ENCODE results near the gene LRRC8B.
"Not testable (repeated sequence)": the region's sequence is repeated elsewhere in the genome, so short reads cannot be mapped to it uniquely, and the experiment has no call there.

LRRC8B gene

DNA sequence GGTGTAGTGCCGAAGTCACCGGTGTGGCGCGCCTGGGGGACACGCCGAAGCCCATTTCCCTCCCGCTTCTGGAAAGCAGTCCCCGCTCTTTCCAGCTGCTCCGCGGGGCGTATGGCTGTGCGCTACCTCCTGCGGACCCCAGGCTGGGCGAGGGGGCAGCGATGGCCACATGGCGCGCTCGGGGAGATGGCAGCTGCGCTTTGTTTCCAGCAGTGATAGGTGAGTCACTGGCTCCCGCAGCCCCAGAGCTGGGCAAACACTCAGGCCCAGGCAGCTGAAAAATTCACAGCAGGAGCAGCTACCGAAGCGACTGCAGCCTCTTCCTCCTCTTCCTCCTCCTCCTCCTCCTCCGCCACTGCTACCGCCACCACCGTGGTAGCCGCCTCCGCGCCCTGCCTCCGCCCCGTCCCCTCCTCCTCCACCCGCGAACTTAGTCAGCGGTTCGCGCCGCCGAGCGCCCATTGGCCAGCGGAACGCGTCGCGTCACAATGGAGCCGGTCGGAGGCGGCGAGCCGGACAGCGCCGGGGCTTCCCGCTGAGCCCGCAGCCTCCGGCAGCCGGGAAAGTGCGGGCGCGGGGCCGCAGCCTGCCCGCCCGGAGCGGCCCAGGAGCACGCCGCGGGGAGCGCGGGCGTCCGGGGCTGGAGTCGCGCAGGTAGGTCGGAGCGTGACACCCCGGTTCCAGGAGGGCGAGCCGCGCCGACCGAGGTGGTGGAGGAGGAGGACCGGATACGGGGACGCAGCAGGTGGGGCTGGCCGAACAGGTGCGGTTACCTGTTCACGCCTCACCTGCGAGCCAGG lies at the start of gene LRRC8B:
Gene LRRC8B (plus strand): TSS at position 461 of the 800 bp plus-strand sequence. CDS start 57,822 bp downstream, outside the sequence.
- peak; percentile 77 for DNase-seq (ENCODE audit: low read depth)

- DNase-seq (ENCODE audit: low read depth), result no peak
These were observed 49.4 kb upstream of the LRRC8B start for GRCh38 chr1:89475269-89475668.

DNA sequence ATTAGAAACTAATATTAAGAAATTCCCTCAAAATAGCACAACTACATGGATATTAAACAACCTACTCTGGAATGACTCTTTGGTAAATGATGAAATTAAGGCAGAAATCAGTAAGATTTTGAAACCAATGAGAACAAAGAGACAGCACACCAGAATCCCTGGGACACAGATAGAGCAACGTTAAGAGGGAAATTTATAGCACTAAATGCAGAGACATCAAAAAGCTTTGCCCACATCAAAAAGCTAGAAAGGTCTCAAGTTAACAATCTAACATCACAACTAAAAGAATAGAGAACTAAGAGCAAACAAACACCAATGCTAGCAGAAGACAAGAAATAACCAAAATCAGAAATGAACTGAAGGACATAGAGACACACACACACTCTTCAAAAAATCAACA lies 48.6 kb upstream of the LRRC8B start:
- no peak for DNase-seq (ENCODE audit: low read depth)

DNA sequence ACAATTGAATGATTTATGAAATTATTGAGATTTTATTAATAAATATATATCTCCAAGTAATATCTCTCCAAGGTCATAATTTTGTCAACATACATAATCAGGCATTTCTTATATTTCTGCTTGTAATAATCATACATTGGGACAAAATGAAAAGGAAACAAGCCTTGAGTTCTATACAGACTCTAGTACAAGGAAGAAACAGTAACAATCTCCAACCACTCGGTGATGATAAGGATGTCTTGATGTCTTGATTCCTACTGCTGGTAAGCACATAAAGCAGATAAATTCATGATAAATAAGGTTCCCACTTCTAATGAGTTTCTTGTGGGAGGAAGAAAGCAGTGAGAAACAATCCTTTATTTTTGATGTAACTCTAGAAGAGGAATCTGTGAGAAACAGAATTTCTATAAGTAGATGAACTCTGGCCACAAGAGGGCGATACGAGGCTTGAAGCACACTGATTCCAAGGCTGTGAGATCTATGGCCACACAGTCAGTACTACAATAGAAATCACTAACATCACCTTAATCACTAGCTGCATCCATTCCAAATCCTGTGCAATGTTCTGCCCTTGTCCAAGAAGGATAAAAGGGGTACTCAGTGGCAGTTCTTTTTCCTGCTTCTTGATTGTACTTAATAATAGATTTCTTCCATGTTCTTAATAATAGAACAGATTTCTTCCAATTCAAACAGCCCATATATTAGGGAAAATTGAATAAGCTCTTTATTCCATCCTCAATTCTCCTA lies 41.4 kb upstream of the LRRC8B start:
- DNase-seq (ENCODE audit: low read depth), result peak; percentile 72

- DNase-seq (ENCODE audit: low read depth), result no peak
These were observed 40.9 kb upstream of the LRRC8B start for GRCh38 chr1:89483757-89484077.

GRCh38 chr1:89484092-89485038 lies 40.3 kb upstream of the LRRC8B start:
- no peak for DNase-seq (ENCODE audit: low read depth)

DNA sequence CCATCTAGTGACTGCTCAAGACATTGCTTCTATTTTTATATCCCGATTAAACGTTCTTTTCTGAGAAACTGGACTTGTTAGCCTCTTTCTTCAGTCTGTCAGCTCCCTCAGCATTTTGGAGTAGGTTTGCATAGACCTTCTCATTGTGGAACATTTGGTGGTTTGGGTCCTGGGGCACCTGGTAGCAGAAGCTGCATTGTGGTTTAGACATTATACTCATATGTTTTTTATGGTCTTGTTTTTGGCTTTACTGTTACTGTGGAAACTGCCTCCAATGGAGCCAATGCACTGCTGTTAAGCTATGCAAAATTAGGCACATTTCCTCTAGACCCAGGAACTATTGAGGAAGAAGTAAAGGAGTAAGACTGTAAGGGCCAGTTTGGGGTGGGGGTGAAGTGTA lies 36.7 kb upstream of the LRRC8B start:
- no peak for DNase-seq (ENCODE audit: low read depth)

GRCh38 chr1:89489047-89489729 lies 35.4 kb upstream of the LRRC8B start:
- DNase-seq (ENCODE audit: low read depth), result peak; percentile 53

- DNase-seq (ENCODE audit: low read depth), result no peak
These were observed 34.2 kb upstream of the LRRC8B start for GRCh38 chr1:89490389-89490788.

GRCh38 chr1:89499320-89499719 lies 25.3 kb upstream of the LRRC8B start:
- DNase-seq (ENCODE audit: low read depth), result no peak

DNA sequence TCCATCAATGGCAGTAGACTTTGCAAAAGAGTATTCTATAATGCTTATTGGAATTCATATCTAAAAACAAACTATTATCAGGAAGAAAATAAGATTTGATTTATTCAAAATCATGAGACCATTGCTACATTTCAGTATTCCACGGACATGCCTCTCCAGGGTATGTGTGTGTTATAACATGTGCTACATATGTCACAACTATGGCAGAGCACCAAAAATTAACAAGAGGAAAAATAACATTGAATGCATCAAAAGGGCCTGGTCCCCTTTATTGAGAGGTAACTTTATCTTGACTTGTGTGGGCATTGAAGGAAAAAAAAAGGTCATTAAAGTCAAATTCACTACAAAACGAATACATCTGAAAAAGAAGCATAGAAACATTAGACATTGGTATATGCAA lies 22.6 kb upstream of the LRRC8B start:
- no peak for DNase-seq (ENCODE audit: low read depth)

- no peak for DNase-seq (ENCODE audit: low read depth)
These were observed 21.7 kb upstream of the LRRC8B start for GRCh38 chr1:89502895-89503294.

- no peak for DNase-seq (ENCODE audit: low read depth)
These were observed 20.9 kb upstream of the LRRC8B start for GRCh38 chr1:89503690-89504089.

GRCh38 chr1:89510061-89510460 lies 14.6 kb upstream of the LRRC8B start:
- not testable (repeated sequence) for DNase-seq (ENCODE audit: low read depth)

GRCh38 chr1:89512996-89513720 lies 11.5 kb upstream of the LRRC8B start:
- DNase-seq (ENCODE audit: low read depth), result no peak

GRCh38 chr1:89516055-89516454 lies 8.6 kb upstream of the LRRC8B start:
- peak; percentile 61 for DNase-seq (ENCODE audit: low read depth)

GRCh38 chr1:89518221-89518631 lies 6.4 kb upstream of the LRRC8B start:
- no peak for DNase-seq (ENCODE audit: low read depth)

GRCh38 chr1:89519779-89520358 lies 4.8 kb upstream of the LRRC8B start:
- DNase-seq (ENCODE audit: low read depth), result peak; percentile 55

GRCh38 chr1:89521977-89522376 lies 2.7 kb upstream of the LRRC8B start:
- not testable (repeated sequence) for DNase-seq (ENCODE audit: low read depth)

DNA sequence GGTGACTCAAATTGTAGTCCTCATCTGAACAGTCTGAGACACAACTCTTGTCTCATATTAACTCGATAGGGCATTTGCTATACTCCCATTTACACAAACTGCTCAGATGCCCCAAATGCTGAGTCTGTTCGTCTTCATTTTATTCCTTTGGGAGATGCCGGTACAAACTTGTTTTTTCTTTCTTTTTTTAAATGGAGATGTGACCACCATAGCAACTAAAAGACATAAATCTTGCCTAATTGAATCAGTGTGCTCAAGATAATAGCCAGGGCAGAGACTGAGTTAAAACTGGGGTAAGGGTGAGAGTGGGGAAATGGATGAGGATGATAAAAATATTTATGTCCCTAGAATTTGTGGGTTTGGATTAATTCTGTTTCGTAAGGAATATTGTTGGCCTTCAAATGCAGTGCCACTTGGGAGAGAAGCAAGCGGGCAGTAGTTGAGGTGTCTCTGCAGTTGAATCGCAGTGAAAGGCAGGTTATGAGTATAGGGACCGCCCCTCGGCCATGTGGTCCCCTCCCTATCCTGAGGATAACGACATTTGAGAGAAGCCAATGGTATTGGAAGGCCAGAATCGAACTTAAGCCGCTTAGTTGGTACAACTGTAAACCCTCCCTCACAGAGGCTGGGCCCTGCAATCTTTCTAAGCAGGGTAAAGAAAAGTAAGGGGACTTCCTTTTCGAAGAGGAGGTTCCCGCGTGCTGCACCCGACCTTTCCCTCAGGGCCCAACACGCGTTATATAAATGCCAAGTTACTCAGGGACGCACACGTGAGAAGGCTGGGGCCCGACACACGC lies 859 bp upstream of the LRRC8B start:
- DNase-seq (ENCODE audit: low read depth), result no peak
